Limb (tissue), 2 donors: ENCODE results near the gene HPDL.
"Not testable (repeated sequence)": the region's sequence is repeated elsewhere in the genome, so short reads cannot be mapped to it uniquely, and the experiment has no call there.

Experiments
- DNase-seq, 2 donors: peaks; one replicate each; pipeline ENCODE4 v3.0.0-alpha.2; 2016; ENCODE audit errors: extremely low spot score in 2 of 2

HPDL gene

DNA sequence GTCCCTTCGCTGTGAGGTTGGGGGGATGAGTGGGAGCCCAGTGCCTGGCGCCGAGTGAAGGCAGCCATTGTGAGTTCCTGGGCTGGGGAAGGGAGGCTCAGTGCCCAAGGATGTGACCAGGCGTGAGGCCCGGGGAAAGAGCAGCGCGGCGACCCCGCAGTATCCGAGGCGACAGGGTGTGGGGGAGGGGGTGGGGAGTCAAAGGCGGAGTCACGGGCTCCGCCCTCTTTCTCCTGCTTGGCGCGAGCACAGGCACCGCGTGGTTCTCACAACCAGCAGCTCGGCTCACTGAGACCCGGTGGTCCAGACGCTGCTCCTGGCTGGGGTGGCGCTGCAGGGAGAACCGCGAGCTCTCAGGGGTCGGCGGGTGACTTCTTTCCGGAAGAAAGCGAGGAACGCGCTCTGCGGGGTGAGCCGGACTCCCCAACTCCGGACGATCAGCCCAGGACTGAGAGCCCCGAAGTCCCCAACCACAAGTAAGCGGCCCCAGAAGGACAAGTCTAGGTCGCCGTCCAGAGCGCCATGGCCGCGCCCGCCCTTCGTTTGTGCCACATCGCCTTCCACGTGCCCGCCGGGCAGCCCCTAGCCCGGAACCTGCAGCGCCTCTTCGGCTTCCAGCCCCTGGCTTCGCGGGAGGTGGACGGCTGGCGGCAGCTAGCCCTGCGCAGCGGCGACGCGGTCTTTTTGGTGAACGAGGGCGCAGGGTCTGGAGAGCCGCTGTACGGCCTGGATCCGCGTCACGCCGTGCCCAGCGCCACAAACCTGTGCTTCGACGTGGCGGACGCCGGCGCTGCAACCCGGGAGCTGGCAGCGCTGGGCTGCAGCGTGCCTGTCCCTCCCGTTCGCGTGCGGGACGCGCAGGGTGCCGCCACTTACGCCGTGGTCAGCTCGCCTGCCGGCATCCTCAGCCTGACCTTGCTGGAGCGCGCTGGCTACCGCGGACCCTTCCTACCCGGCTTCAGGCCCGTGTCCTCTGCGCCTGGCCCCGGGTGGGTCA, at the start of gene HPDL:
TSS of gene HPDL (plus strand) at position 269 of the 997 bp plus-strand sequence. CDS start at position 523, 254 bp downstream.
- DNase-seq = peak; percentile 68 to 87

DNA sequence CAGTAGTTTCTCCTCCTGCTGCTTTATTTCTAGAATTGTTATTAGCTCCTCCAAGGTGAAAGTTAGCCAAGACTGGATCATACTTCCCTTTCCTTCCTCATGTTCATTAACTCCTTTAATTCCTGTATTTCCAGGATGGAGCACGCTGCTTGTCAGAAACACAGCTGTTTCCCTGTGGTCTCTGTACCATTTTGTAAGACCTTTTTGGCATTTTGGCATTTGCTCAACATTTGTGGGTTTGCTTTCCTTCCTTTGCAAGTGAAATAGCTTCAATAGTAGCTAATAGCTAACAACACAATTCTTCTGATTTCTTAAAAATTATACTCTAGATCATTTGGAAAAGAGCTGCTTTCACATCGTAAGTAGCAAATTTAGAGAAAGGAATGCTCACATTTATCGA, 44.3 kb upstream of the HPDL start:
- no peak for DNase-seq

DNA sequence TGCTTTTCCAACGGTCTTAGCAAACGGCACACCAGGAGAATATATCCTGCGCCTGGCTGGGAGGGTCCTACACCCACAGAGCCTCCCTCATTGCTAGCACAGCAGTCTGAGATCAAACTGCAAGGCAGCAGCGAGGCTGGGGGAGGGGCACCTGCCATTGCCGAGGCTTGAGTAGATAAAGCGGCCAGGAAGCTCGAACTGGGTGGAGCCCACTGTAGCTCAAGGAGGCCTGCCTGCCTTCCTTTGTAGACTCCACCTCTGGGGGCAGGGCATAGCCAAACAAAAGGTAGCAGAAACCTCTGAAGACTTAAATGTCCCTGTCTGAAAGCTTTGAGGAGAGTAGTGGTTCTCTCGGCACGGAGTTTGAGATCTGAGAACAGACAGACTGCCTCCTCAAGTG, 41.8 kb upstream of the HPDL start:
- not testable (repeated sequence) for DNase-seq

DNA sequence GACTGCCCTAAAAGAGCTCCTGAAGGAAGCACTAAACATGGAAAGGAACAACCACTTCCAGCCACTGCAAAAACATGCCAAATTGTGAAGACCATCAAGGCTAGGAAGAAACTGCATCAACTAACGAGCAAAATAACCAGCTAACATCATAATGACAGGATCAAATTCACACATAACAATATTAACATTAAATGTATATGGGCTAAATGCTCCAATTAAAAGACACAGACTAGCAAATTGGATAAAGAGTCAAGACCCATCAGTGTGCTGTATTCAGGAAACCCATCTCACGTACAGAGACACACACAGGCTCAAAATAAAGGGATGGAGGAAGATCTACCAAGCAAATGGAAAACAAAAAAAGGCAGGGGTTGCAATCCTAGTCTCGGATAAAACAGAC, 40.2 kb upstream of the HPDL start:
- not testable (repeated sequence) for DNase-seq

DNA sequence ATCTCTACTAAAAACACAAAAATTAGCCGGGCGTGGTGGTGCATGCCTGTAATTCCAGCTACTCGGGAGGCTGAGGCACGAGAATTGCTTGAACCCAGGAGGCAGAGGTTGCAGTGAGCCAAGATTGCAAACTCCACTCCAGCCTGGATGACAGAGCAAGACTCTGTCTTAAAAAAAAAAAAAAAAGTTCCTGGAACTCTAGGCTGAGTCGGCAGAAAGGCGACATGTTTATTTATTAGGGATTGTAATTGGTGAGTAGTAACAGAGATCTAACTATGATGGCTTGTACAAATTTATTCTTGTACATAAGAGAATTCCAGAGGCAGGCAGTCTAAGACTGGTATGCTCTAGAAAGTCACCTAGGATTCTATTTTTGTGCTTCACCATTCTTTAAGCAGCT, 35.7 kb upstream of the HPDL start:
- DNase-seq = not testable (repeated sequence)

DNA sequence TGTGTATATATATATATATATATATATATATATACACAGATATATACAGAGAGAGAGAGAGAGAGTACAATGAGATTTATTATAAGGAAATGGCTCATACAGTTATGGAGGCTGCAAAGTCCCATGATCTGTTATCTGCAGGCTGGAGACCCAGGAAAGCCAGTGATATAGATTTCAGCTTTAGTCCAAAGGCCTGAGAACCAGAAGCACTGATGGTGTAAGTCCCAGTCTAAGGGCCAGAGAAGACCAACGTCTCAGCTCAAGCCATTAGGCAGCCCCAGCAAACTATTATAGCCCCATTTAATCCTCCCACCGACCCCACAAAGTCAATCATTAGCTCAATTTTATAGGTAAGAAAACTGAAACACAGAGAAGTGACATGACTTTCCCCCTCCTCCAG, 35.0 kb upstream of the HPDL start:
- no peak for DNase-seq

DNA sequence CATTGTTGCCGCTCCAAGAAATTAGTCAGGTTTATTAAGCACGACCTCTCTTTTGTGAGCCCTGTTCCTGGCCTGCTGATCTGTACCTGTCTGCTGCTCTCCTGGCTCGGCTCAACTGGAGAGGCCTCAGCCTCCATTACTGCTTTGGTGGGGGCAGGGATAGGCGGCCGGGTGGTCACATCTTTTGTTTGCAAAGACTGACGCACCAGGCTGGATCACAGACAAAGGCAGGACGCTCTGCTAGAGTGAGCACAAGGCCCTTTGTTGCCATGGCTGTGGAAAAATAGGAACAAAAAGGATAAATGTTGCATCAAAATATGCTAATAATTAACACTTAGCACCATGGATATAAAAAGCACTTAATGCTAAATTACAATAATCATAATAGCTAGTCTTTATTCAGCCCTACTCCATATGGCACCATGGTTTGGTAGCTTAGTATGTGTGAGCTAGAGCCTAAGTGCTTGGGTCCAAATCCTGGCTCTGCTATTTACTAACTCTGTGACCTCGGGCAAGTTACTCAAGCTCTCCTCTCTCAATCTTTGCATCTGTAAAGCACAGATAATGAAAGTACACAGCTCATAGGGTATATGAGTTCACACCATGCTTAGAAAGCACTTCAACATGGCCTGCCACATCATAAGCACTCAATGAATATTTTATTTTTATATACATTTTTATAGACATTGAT, 28.9 kb upstream of the HPDL start:
- no peak for DNase-seq

DNA sequence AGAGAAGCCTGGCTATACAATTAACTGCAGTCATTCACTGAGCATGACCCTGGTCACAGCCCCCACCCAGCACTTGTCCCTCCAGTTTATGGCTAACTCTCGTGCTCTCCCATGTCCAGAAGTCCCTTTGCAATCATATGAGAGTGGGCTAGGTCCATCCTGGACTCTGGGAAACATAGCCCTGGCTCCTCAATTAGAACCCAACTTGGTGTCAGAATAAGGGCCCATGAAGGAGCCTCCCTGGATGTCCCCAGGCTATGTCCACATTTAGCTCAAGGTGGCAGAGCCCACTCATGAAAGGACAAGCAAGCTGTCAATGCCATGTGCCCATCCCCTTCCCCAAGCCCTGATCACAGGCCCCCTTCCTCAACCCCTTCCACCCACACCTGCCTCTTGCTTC, 27.4 kb upstream of the HPDL start:
- no peak for DNase-seq

DNA sequence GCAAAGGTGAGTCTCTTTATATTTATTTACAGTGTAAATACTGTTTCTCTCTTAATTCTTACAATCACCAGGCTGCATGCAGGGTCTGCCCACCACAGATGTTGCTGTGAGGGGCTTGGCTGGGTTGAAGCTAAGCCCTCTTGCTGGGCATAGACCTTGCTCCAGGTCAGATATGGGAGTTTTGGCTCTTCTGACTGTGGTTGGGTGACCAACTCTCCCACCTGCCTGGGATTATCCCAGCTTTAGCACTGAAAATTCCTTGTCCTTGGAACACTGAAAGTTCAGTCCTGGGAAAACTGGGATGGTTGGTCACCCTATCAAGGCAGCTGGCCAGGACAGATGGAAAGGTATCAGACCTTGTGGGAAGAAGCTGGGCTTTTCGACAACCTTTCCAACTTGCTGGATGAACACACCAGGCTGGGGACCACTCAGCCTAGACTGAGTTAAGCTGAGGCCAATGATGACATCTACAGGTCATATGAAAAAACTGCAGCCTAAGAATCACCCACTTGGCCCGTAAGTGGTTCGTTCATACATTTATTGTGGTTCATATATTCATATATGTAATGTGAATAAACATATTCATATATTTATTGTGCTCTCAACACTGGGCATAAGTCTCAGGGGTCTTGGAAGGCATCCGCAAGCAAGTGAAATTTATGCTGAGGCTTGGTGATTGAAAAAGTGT, 26.6 kb upstream of the HPDL start:
- peak; percentile 50 to 84 for DNase-seq

DNA sequence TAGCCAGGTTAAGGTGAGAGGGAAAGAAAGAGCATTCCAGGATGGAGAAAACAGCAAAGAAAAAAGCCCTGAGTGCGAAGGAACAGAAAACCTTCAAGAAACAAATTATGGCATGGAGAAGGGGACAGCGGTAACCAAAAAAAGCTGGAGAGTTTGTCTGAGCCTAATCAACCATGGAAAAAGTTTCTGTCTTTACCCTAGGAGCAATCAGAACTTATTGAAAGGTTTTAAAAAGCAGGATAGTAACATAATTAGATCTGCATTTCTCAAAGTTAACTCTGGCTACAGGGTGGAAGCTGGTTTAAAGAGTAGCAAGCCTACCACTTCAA, 26.1 kb upstream of the HPDL start:
- no peak for DNase-seq

DNA sequence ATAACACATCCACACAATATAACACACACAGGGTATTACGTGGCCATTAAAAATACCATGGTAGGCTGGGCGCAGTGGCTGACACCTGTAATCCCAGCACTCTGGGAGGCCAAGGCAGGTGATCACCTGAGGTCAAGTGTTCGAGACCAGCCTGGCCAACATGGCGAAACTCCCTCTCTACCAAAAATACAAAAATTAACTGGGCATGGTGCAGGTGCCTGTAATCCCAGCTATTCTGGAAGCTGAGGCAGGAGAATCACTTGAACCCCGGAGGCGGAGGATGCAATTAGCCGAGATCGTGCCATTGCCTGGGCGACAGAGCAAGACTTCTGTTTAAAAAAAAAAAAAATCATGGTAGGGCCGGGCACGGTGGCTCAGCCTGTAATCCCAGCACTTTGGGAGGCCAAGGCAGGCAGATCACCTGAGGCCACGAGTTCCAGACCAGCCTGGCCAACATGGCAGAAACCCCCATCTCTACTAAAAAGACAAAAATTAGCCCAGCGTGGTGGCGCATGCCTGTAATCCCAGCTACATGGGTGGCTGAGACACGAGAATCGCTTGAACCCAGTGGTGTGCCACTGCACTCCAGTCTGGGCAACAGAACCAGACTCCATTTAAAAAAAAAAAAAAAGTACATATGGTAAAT, 24.1 kb upstream of the HPDL start:
- no peak for DNase-seq

DNA sequence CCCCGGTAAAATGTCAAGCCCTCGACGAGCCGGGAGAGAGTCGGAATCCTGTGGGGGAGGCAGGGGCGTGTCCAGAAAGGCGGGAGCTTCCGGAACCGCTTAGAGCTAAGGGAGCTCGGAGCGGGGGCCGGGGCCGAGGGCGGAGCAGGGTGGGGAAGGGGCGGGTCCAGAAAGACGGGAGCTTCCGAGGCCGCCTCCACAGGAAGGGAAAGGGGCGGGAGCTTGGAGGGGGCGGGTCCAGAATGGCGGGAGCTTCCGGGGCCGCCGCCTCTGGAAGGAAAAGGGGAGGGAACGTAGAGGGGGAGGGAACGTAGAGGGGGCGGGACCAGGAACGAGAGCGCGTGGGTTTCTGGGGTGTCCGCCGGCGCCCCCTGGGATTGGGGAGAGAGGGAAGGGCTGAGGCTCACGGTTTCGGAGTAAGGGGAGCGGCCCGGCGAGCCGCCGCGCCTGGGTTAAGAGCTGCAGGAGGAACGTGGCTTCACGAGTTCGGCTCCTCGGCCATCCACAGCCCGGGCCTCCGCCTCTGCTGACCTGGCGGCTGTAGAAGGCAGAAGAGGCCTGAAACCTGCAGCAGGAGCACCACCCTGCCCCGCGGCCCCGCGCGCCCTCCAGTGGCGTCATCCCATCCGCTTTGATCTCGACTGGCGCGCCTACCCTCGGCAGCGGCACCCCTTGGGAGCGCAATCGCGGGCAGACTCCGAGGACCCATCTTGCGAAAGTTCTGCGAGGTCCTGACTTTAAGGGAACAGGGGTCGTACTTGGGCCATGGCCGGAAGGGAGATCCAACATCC, 23.0 kb upstream of the HPDL start:
- peak; percentile 98 to 99 for DNase-seq

DNA sequence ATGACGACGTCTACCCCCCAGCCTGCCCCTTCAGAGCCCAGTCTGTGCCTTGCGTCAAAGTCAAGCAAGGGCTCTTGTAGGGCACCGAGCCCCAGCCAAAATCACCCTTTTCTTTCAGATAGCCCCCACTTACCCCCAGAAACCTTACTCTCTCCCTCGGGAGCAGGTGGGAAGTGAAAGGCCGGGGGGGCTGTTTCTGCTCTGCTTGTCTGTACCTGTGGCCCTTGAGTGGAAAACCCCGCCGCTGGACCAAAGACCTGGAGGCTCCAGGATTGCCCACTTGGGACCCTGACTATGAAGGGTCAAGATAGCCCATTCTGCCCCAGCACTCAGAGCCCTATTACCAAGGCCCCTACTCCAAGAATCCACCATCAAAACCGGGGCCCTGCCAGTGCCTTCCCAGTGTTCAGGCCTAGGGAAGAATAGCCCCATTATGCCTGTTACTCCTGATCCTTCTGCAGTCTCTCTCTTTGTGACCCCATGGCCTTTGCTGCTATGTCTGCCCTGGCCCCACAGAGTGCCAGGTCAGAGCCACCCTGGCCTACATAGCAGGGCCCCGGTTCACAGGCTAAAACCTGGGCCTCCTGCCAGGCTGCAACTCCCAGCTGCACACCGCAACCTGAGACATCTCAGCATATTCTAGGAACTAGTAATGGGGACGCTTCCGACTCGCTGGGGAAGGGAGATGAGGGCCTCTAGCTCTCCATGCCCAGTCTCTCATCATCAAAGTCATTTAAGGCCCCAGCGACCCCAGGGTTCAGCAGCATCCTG, 22.2 kb upstream of the HPDL start:
- peak in 1 of 2 donors; percentile 46 for DNase-seq

DNA sequence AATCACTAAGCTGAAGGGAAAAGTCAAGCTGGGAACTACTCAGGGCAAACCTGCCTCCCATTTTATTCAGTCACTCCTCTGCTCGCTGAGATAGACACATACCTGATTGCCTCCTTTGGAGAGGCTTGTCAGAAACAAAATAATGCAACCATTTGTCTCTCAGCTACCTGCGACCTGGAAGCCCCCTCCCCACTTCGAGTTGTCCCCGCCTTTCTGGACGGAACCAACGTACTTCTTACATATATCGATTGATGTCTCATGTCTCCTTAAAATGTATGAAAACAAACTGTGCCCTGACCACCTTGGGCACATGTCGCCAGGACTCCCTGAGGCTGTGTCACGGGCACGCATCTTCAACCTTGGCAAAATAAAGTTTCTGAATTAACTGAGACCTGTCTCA, 21.5 kb upstream of the HPDL start:
- DNase-seq = no peak

DNA sequence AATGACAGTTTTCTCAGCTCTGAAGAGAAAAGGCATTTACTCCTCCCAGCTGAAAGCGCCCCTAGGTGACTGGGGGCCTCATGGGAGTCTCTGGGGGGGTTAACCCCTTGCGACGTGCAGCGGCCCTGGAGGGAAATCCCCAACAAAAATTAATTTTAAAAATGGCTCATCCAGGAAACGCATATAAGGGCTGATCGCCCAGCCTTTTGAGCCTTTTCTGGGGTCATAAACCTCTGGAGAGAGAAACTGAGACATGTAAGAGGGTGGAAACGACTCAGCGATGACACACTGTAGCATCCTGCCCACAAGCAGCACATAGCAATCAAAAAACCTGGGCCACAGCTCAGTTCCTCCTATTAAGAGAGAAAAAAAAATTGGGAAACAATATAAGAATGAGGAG, 20.4 kb upstream of the HPDL start:
- DNase-seq = no peak

DNA sequence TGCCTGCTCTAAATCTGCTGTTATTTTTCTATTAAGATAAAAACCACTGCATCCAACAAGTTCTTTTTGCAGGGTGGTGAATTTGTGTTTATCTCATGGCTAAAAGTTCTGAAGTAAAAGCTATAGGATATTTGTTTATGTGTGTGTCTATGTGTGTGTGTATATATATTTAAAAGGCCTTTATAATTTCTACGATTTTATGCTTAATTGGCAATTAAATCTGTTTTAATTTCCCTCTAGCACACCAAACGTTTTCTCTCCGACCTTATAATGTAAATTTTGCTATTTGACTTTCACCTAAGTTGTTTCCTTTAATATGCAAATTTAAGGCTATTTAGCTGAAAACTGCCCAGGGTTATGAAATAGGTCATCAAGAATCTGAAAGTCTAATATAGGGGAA, 19.8 kb upstream of the HPDL start:
- DNase-seq = no peak

DNA sequence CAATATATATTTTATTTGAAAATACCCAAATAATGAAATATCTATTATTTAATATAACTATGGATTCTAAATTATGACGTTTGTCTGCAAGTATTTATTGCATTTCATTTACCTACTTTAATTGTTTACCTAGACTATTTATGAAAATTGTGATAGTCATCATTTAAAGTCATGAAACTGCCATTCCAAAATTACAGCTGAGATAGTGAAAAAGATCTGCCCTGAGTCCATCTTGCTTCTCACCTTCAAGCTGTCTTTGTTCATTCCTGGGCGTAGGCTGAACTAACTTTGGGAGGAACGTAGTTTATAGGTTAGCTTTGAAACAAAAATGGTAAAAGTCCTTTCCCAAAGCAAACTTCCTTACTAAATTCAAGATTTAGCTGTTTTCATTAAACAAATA, 12.4 kb upstream of the HPDL start:
- no peak for DNase-seq

DNA sequence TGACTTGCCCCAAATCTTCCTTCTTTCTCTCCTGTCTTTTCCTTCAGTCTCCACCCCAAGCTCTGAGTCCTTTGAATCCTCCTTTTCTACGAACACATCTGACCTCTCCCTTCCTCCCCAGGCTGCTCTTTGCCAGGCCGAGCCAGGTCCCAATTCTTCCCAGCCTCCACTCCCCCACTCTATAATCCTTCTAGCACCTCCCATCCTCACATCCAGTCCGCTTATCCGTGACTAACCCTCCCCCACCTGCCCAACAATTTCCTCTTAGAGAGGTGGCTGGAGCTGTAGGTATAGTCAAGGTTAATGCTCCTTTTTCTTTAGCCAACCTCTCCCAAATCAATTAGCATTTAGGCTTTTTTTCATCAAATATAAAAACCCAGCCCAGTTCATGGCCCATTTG, 9.5 kb upstream of the HPDL start:
- DNase-seq = no peak

DNA sequence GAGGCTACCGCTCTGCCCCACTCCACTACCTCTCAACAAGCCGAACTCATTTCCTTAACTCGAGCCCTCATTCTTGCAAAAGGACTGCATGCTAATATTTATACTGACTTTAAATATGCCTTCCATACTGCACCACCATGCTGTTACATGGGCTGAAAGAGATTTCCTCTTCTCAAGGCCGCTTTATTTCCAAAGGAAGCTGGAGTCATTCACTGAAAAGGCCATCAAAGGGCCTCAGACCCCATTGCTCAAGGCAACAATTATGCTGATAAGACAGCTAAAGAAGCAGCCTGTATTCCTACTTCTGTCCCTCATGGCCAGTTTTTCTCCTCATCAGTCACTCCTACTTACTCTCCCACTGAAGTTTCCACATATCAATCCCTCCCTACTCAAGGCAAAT, 6.9 kb upstream of the HPDL start:
- no peak for DNase-seq

DNA sequence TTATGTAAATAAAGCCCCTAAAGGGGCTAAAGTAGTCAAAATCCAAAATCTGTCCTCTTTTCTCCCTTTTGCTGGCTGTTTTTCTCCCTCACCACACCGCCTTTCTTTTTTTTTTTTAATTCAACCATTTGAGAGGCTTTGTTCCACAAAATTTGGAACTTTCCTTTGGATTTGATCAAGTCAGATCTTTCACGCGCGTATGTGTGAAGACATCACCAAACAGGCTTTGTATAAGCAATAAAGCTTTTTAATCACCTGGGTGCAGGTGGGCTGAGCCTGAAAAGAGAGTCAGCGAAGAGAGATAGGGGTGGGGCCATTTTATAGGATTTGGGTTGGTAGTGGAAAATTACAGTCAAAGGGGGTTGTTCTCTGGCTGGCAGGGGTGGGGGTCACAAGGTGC, 5.3 kb upstream of the HPDL start:
- DNase-seq = no peak
